H9 (cell line): Measurements from ENCODE around the gene PFKL. TPM values are rescaled to one million over a fixed set of nuclear protein-coding genes. Genes with fewer than 3 reads are reported as not detected.

Experiments used
- DNase-seq: peaks from one replicate; pipeline ENCODE4 v3.0.0-alpha.2; 2017
- H2AFZ ChIP-seq: one replicate; pipeline ENCODE4 v1.6.1; 2013; ENCODE audit warnings: mild to moderate bottlenecking, low read length, control low read depth, moderate library complexity
- H2AK5ac ChIP-seq: 2 replicates; pipeline ENCODE4 v1.6.1; 2013; ENCODE audit warnings: low read length, control low read depth, mixed read lengths; ENCODE audit not compliant: insufficient read length
- H2BK120ac ChIP-seq: one replicate; pipeline ENCODE4 v1.6.1; 2013; ENCODE audit warnings: low read depth, mild to moderate bottlenecking, low read length, control low read depth, inconsistent platforms; ENCODE audit not compliant: poor library complexity, severe bottlenecking
- H2BK12ac ChIP-seq: 2 replicates; pipeline ENCODE4 v1.6.1; 2013; ENCODE audit warnings: low read length, control low read depth, mixed read lengths, low read depth; ENCODE audit not compliant: insufficient read length
- H2BK15ac ChIP-seq: 2 replicates; pipeline ENCODE4 v1.6.1; 2013; ENCODE audit warnings: low read depth, low read length, control low read depth
- H2BK20ac ChIP-seq: one replicate; pipeline ENCODE4 v1.6.1; 2013; ENCODE audit warnings: low read depth, mild to moderate bottlenecking, low read length, control low read depth, inconsistent platforms; ENCODE audit not compliant: poor library complexity, severe bottlenecking
- H2BK5ac ChIP-seq: 2 replicates; pipeline ENCODE4 v1.6.1; 2013; ENCODE audit warnings: low read length, control low read depth, mixed read lengths; ENCODE audit not compliant: insufficient read length
- H3K14ac ChIP-seq: 2 replicates; pipeline ENCODE4 v1.6.1; 2013; ENCODE audit warnings: low read length, control low read depth; ENCODE audit not compliant: insufficient read depth
- H3K18ac ChIP-seq: 2 replicates; pipeline ENCODE4 v1.6.1; 2013; ENCODE audit warnings: low read depth, mild to moderate bottlenecking, mixed read lengths, low read length, control low read depth; ENCODE audit not compliant: insufficient read length
- H3K23ac ChIP-seq: 2 replicates; pipeline ENCODE4 v1.6.1; 2013; ENCODE audit warnings: low read length, control low read depth, mixed read lengths, low read depth; ENCODE audit not compliant: insufficient read length
- H3K23me2 ChIP-seq: 2 replicates; pipeline ENCODE4 v1.6.1; 2013; ENCODE audit warnings: low read depth, mild to moderate bottlenecking, mixed read lengths, low read length, control low read depth; ENCODE audit not compliant: insufficient read length, poor library complexity, severe bottlenecking
- H3K27ac ChIP-seq: 2 replicates; pipeline ENCODE4 v1.5.1; 2013; ENCODE audit warnings: low read length, control low read depth, mixed read lengths, low read depth; ENCODE audit not compliant: insufficient read length
- H3K27me3 ChIP-seq: 2 replicates; pipeline ENCODE4 v1.6.1; 2013; ENCODE audit warnings: low read length, control low read depth, inconsistent platforms; ENCODE audit not compliant: insufficient read depth
- H3K4ac ChIP-seq: 2 replicates; pipeline ENCODE4 v1.6.1; 2013; ENCODE audit warnings: low read depth, mild to moderate bottlenecking, control low read depth, inconsistent platforms, low read length, moderate library complexity
- H3K4me1 ChIP-seq: 2 replicates; pipeline ENCODE4 v1.6.1; 2013; ENCODE audit warnings: low read length, control low read depth, inconsistent platforms; ENCODE audit not compliant: insufficient read depth
- H3K4me2 ChIP-seq: 2 replicates; pipeline ENCODE4 v1.6.1; 2013; ENCODE audit warnings: low read length, control low read depth, mixed read lengths; ENCODE audit not compliant: insufficient read length, insufficient read depth
- H3K56ac ChIP-seq: 2 replicates; pipeline ENCODE4 v1.6.1; 2013; ENCODE audit warnings: low read depth, mild to moderate bottlenecking, mixed read lengths, low read length, control low read depth; ENCODE audit not compliant: insufficient read length
- H3K79me1 ChIP-seq: 2 replicates; pipeline ENCODE4 v1.6.1; 2013; ENCODE audit warnings: low read depth, mild to moderate bottlenecking, moderate library complexity, low read length, control low read depth, inconsistent platforms; ENCODE audit not compliant: insufficient read depth, poor library complexity, severe bottlenecking
- H3K79me2 ChIP-seq: 2 replicates; pipeline ENCODE4 v1.6.1; 2013; ENCODE audit warnings: low read length, control low read depth, inconsistent platforms; ENCODE audit not compliant: insufficient read depth
- H3K9ac ChIP-seq: 2 replicates; pipeline ENCODE4 v1.6.1; 2013; ENCODE audit warnings: low read length, control low read depth, mixed read lengths; ENCODE audit not compliant: insufficient read length; ENCODE audit errors: extremely low read depth
- H3K9me3 ChIP-seq: one replicate; pipeline ENCODE4 v1.6.1; 2013; ENCODE audit warnings: low read depth, low read length, inconsistent platforms; ENCODE audit not compliant: control insufficient read depth
- H3T11ph ChIP-seq: one replicate; pipeline ENCODE4 v1.6.1; 2013; ENCODE audit warnings: mild to moderate bottlenecking, low read length, control low read depth, inconsistent platforms
- H4K20me1 ChIP-seq: one replicate; pipeline ENCODE4 v1.6.1; 2013; ENCODE audit not compliant: control insufficient read depth, insufficient read length, insufficient read depth
- H4K5ac ChIP-seq: 2 replicates; pipeline ENCODE4 v1.6.1; 2013; ENCODE audit warnings: low read depth, mild to moderate bottlenecking, mixed read lengths, low read length, control low read depth; ENCODE audit not compliant: insufficient read length
- H4K8ac ChIP-seq: replicated peaks from 2 replicates; pipeline ENCODE4 v1.6.1; 2013; ENCODE audit warnings: low read length, control low read depth, mixed read lengths, low read depth; ENCODE audit not compliant: insufficient read length
- H4K91ac ChIP-seq: 2 replicates; pipeline ENCODE4 v1.6.1; 2013; ENCODE audit warnings: low read depth, mild to moderate bottlenecking, moderate library complexity, mixed read lengths, low read length, control low read depth; ENCODE audit not compliant: insufficient read length
- H3K27ac Mint-ChIP-seq, 3 experiments: 2 replicates in 2 of 3; 3 replicates in 1 of 3; pipeline ENCODE4 v1.8.0; 2020 to 2021; ENCODE audit warnings: mixed read lengths in 3 of 3, mild to moderate bottlenecking in 1 of 3, moderate library complexity in 1 of 3
- H3K27me3 Mint-ChIP-seq: 2 replicates; pipeline ENCODE4 v1.8.0; 2021; ENCODE audit warnings: low read depth, mild to moderate bottlenecking, moderate library complexity, mixed read lengths
- H3K36me3 Mint-ChIP-seq, 3 experiments: 2 replicates in 2 of 3; 3 replicates in 1 of 3; pipeline ENCODE4 v1.8.0; 2020 to 2021; ENCODE audit warnings: low read depth in 3 of 3, mixed read lengths in 3 of 3; ENCODE audit not compliant: insufficient read depth in 1 of 3
- H3K4me1 Mint-ChIP-seq, 2 experiments: 2 replicates each; pipeline ENCODE4 v1.8.0; 2020; ENCODE audit warnings: mixed read lengths in 2 of 2
- H3K4me3 Mint-ChIP-seq, 2 experiments: 2 replicates in 1 of 2; 3 replicates in 1 of 2; pipeline ENCODE4 v1.8.0; 2020 to 2021; ENCODE audit warnings: mild to moderate bottlenecking in 2 of 2, mixed read lengths in 2 of 2, moderate library complexity in 1 of 2
- H3K9me3 Mint-ChIP-seq, 2 experiments: 2 replicates in 1 of 2; 3 replicates in 1 of 2; pipeline ENCODE4 v1.8.0; 2020; ENCODE audit warnings: mild to moderate bottlenecking in 2 of 2, mixed read lengths in 2 of 2, moderate library complexity in 1 of 2
- WGBS: extraction: QIAGEN DNeasy Blood & Tissue Kit; methylation state at CpG from one replicate; pipeline ENCODE4 v1.1.7; 2013; ENCODE audit warnings: missing lambda C conversion rate, low lambda C conversion rate, mixed read lengths; ENCODE audit not compliant: insufficient read length; ENCODE audit errors: extremely low coverage; 5-methylcytosine and 5-hydroxymethylcytosine counted together
- total RNA-seq: library from RNA; stranded (reverse); gene quantifications from 2 replicates; pipeline ENCODE4 v1.2.1, GENCODE V29; 2021
- TF ChIP-seq, protein P1 (sequence below): fragments of 200-600 bp; sonication (generic); conservative IDR thresholded peaks from 3 replicates; pipeline ENCODE4 v1.8.0; 2021; ENCODE audit warnings: antibody characterized with exemption, mild to moderate bottlenecking

PFKL gene
- total RNA-seq, 1 experiment from 2014 or later: 107 TPM

GRCh38 chr21:44319407-44320065, 19.7 kb downstream of the PFKL start:
- Histone ChIP-seq H3K27me3 (no peaks in the 10 kb centered on the region), H3K14ac (no peak overlapping the region), H3T11ph (no peak overlapping the region), H3K27ac (no peak overlapping the region), H3K9me3 (no peaks in the 10 kb centered on the region), H3K4ac (no peak overlapping the region), H3K56ac (no peak overlapping the region), H4K8ac (no peak overlapping the region), H2BK20ac (no peak overlapping the region), H2AFZ (no peak overlapping the region), H3K4me2 (no peak overlapping the region), H3K79me1 (no peaks in the 10 kb centered on the region), H2BK12ac (no peak overlapping the region), H3K23ac (no peak overlapping the region), H4K20me1 (no peaks in the 10 kb centered on the region), H2BK15ac (no peak overlapping the region), H2BK120ac (no peak overlapping the region), H3K4me1 (no peaks in the 10 kb centered on the region), H2BK5ac (no peak overlapping the region), H3K18ac (no peak overlapping the region), H3K23me2 (no peaks in the 10 kb centered on the region), H4K91ac (no peak overlapping the region), H3K79me2 (no peaks in the 10 kb centered on the region), H4K5ac (no peak overlapping the region), H2AK5ac (no peak overlapping the region), H3K9ac (no peak overlapping the region)
- Mint-ChIP-seq H3K4me3 (no peak overlapping the region), H3K36me3 (peaks cover 3 to 20% (median 15%) of the 10 kb centered on the region in 3 experiments), H3K4me1 (no peaks in the 10 kb centered on the region), H3K27me3 (no peaks in the 10 kb centered on the region), H3K9me3 (no peaks in the 10 kb centered on the region), H3K27ac (peak overlapping the region in 2 of 3 experiments; percentile 49 to 62; a peak in 2 of 7 replicates)
- no CpG with 5 or more reads among the region's 35 CpGs for WGBS
- TF ChIP-seq, protein P1, sequence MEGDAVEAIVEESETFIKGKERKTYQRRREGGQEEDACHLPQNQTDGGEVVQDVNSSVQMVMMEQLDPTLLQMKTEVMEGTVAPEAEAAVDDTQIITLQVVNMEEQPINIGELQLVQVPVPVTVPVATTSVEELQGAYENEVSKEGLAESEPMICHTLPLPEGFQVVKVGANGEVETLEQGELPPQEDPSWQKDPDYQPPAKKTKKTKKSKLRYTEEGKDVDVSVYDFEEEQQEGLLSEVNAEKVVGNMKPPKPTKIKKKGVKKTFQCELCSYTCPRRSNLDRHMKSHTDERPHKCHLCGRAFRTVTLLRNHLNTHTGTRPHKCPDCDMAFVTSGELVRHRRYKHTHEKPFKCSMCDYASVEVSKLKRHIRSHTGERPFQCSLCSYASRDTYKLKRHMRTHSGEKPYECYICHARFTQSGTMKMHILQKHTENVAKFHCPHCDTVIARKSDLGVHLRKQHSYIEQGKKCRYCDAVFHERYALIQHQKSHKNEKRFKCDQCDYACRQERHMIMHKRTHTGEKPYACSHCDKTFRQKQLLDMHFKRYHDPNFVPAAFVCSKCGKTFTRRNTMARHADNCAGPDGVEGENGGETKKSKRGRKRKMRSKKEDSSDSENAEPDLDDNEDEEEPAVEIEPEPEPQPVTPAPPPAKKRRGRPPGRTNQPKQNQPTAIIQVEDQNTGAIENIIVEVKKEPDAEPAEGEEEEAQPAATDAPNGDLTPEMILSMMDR: no peak
- no peak for DNase-seq
